UCSD-AML1 (cell line): Measurements from ENCODE around the gene ZSWIM1.

Experiments used
- DNase-seq: peaks from one replicate; lab custom pipeline; 2025; ENCODE audit not compliant: unreplicated experiment; lab: John Stamatoyannopoulos, UW

The ZSWIM1 gene

DNA sequence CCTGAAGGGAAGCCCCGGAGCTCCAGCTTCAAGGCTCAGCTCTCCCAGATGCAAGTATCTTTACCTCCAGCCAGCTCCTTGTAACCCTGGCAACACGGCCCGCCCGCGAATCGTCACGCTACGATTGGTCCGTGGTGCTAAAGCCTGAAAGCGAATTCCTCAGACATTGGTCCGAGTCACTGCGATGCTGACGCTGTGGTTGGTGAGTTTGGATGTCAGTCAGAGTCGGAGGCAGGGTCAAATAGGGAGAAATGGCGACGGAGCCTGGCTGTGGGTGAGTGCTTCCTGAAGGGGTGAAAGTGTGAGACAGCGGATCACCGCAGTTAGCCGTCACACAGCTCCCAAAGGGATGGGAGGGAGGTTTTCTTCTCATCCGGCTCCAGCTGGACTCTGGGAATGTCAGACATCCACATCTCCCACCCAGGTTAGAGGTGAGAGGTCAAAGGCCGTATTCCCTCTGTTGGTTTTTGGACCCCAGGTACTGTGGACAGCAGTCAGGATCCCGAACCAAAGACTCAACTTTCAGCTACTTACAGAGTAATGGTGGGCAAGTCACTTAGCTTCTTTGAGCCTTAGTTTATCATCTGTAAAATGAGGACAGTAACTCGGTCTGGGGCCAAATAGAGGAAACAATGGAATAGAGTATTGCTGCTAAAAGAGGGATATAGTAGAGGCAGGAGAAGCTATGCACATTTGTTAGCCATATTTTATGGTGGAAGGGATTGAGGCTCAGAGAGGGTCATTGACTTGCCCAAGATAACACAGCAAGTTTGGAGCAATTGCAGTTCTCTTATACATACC lies at the start of gene ZSWIM1:
Gene ZSWIM1 (plus strand): TSS at position 240 of the 801 bp plus-strand sequence. CDS start 1,366 bp downstream, outside the sequence.
- DNase-seq: peak; percentile 99

GRCh38 chr20:45832619-45833018 lies 48.4 kb upstream of the ZSWIM1 start:
- DNase-seq: no peak

DNA sequence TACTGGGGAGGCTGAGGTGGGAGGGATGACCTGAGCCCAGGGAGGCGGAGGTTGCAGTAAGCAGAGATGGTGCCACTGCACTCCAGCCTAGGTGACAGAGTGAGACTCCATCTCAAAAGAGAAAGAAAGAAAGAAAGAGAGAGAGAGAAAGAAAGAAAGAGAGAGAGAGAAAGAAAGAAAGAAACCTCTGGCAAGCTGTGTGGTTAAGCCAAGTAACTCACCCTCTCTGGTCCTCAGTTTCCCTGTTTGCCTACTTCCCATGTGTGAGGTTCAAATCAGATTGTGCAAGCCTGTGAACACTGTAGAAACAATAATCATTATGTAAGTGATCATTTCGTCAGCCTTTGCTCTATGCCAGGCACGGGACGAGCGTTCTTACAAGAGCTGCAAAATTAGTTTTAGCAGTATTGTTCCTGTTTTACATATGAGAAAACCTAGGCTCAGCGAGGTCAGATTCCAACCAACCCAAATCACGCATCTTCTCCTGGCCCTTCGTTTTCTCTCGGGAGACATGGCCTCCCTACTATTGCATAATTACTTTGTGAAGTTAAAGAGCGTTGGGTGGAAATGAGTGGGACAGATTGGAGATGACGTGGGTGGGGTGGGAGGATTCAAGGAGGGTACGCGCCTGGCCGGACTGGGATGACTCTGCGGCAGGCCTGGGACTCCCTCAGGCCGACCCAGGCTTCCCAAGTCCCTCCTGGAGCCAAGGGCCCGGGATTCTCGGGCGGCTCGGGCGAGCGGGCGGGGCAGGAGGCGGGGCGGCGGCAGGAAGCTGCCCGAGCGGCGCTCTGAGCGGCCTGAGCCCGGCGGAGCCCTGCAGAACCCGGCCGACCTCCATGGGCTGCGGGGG lies 47.8 kb upstream of the ZSWIM1 start, which contains the start of gene SNX21:
Gene SNX21 (plus strand): TSS at position 770 of the 853 bp plus-strand sequence. CDS start 121 bp downstream, outside the sequence.
- DNase-seq: peak; percentile 55

GRCh38 chr20:45833883-45834796 lies 46.9 kb upstream of the ZSWIM1 start:
- no peak for DNase-seq

DNA sequence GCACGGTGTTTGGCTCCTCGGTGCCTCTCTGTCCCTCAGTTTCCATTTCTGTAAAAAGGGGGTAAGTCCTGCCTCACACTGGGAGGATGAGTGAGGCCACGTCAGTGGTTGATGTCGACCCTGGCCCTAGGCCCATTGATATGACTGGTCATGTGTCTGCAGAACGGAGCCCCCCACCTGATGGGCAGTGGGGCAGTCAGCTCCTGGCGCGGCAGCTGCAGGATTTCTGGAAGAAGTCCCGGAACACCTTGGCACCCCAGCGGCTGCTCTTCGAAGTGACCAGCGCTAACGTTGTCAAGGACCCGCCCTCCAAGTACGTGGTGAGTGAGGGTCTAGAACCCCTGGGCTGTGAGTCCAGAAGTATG lies 46.2 kb upstream of the ZSWIM1 start:
- no peak for DNase-seq

GRCh38 chr20:45835329-45835765 lies 45.7 kb upstream of the ZSWIM1 start:
- no peak for DNase-seq

DNA sequence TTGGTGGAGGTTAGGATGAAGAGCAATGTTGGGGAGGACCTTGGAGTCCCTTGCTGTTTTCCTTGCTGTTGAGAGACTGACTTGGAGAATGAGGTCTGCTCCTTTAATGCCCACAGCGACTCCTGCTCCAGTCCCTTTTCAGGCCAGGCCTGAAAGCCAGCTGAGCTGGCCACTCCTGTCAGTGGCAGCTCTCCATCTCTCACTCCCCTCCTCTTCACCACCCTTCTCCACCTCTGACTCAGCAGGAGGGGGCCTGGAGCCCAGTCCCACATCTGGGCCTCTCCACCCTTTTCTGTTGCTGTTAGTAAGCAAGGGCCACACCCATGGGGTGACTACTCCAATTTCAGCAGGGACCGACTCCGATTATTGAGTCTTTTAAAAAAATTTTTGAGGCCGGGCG lies 45.2 kb upstream of the ZSWIM1 start:
- DNase-seq: no peak

DNA sequence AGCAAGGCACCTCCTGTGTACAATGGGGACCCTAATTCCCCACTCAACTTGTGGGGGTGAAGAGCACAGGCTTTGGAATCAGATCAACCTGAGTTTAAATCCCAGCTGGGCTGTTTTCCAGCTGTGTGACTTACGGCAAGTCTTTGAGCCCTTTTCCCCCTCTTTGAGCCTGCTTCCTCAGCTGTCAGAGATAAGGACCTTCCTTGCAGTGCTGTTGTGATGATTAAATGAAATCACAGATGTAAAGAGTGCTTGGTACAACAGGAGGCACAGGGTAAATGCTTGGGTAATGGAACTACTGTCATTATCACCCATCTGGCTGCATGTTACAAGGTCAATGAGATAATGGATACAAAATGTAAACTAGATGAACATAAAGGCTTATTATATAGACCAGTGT lies 44.2 kb upstream of the ZSWIM1 start:
- DNase-seq: no peak

- DNase-seq: no peak
These were observed 40.3 kb upstream of the ZSWIM1 start for GRCh38 chr20:45840700-45841198.

DNA sequence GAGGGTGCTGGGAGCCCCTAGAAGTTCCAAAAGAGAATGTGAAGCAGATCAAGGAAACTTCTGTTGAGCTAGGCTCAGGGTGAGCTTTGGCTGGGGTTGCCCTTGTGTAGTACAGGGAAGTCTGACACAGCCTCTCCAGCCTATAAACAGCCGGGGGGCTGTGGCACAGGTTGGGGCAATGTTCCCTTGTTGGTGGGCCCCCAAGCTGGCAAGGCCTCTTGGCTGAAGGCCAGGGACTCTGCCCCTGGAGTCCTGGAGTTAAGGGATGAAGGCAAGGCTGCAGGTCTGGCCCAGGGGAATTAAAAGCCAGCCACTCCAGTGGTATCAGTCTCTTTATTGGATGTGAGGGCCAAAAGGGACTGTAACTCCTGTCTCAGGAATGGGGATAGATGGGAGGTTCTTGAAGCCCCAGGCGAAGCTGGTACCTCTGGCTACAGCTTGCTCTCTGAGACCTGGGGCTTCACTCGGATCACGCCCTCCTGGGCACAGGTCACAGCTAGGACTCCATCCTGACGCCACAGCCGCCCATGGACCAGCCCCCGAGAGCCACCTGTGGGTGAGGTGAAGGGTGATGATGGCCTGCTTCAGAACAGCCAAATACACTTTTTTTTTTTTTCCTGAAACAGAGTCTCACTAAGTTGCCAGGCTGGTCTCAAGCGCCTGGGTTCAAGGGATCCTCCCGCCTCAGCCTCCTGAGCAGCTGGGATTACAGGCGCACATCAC lies 39.5 kb upstream of the ZSWIM1 start:
- no peak for DNase-seq

- no peak for DNase-seq
These were observed 38.7 kb upstream of the ZSWIM1 start for GRCh38 chr20:45842169-45842812.

DNA sequence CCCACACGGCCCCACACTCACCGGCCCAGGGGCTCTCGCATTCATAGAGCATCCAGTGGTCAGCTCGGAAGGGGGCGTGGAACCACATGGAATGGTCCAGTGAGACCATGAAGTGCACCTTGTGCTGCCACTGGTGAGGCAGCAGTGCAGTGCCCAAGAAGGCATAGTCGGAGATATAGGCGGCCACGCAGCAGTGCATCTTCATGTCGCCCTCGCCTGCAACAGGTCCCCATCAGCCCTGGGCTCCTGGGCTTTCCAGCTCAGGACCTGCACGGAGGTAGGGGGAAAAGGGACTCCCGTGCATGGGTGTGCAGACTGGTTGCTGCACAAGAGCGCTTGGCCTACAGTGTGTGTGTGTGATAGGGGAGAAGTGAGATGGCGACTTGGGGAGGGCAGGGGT lies 37.5 kb upstream of the ZSWIM1 start:
- no peak for DNase-seq

DNA sequence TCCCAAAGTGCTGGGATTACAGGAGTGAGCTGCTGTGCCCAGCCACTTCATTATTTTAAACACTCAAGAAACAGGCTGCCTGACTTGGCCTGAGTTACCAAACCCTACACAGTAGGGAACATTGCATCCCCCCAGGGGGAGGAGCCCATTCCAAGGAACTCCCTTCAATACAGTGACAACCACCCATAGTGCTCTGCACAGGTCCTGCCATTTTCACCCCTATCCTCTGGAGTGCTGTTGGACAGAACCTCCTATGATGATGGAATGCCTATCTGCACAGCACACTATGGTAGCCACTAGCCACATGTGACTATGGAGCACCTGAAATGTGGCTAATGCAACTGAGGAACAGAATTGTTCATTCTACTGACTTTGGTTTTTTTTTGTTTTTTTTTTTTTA lies 35.6 kb upstream of the ZSWIM1 start:
- DNase-seq: no peak

GRCh38 chr20:45848421-45848820 lies 32.6 kb upstream of the ZSWIM1 start:
- no peak for DNase-seq

DNA sequence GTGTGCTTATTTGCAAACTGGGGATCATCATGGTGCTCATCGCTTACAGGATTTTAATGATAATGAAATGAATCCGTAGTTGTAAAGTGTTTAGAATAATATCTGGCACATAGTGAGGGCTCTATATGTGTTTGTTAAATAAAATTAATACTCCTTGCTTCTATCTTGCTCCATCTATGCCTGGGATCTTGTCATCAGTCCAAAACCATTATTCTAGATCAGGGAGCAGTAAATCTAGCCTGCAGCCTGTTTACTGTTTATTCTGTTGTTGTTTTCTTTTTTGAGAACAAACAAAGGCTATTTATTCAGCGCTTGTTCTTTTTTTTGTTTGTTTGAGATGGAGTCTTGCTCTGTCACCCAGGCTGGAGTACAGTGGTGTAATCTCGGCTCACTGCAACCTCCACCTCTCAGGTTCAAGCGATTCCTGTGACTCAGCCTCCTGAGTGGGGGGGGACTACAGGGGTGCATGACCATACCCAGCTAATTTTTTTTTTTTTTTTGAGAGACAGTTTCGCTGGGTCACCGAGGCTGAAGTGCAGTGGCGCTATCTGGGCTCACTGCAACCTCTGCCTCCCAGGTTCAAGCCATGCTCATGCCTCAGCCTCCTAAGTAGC lies 32.0 kb upstream of the ZSWIM1 start:
- DNase-seq: no peak

- DNase-seq: no peak
These were observed 30.8 kb upstream of the ZSWIM1 start for GRCh38 chr20:45850238-45850637.

- no peak for DNase-seq
These were observed 30.1 kb upstream of the ZSWIM1 start for GRCh38 chr20:45850926-45851325.

GRCh38 chr20:45851501-45851900 lies 29.5 kb upstream of the ZSWIM1 start:
- no peak for DNase-seq

GRCh38 chr20:45852326-45852725 lies 28.7 kb upstream of the ZSWIM1 start:
- DNase-seq: no peak
